ENCODE data around the gene TLX1. TPM values are rescaled to one million over a fixed set of nuclear protein-coding genes. Genes with fewer than 3 reads are reported as not detected.

Gene TLX1
- total and polyA plus RNA-seq, 2 experiments from 2014 or later: 0.68 TPM; not detected in 1

DNA sequence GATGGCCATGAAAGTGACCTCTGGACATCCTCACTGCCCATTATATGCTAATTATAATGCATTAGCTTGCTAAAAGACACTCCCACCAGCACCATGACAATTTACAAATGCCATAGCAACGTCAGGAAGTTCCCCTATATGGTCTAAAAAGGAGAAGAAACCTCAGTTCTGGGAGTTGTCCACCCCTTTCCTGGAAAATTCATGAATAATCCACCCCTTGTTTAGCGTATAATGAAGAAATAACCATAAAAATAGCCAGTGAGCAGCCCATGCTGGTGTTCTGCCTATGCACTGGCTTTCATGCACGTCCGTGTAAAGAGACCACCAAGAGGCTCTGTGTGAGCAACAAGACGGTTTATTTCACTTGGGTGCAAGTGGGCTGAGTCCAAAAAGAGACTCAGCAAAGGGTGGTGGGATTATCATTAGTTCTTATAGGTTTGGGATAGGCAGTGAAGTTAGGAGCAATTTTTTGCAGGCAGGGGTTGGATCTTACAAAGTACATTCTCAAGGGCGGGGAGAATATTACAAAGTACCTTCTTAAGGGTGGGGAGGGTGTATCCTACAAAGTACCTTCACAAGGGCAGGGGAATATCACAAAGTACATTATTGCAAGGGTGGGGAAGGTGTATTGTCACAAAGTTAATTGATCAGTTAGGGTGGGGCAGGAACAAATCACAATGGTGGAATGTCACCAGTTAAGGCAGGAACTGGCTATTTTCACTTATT, 52.5 kb downstream of the TLX1 start:
- Histone ChIP-seq H3K27me3 (peaks cover 8% of the 10 kb centered on the region), H3K9me2 (replicated peaks; ENCODE audit: insufficient read depth) (no peaks in the 10 kb centered on the region), H3K4me3 (no peak overlapping the region), H3K79me2 (no peaks in the 10 kb centered on the region), H3K27ac (no peak overlapping the region), H3K4me2 (no peak overlapping the region), H3K36me3 (replicated peaks; ENCODE audit: insufficient read depth, low read depth) (no peaks in the 10 kb centered on the region), H4K20me1 (ENCODE audit: insufficient read depth, poor library complexity, severe bottlenecking) (no peaks in the 10 kb centered on the region), H3K4me1 (ENCODE audit: insufficient read depth) (no peaks in the 10 kb centered on the region), H2AFZ (no peak overlapping the region), H3K9me3 (ENCODE audit: low read depth) (no peaks in the 10 kb centered on the region)
- no peak for DNase-seq (ENCODE audit: low spot score)
- TF ChIP-seq EZH2phosphoT487 (IDR thresholded peaks at IDR 0.05; ENCODE audit: low read depth, severe bottlenecking, unreplicated experiment): no peak
- TF ChIP-seq CTCF (IDR thresholded peaks at IDR 0.05; ENCODE audit: poor library complexity): no peak
- no peak for TF ChIP-seq EZH2 (IDR thresholded peaks at IDR 0.05; ENCODE audit: borderline replicate concordance)
- WGBS (ENCODE audit: low lambda C conversion rate, missing lambda C conversion rate): 83% methylated on average over 6 of the region's 6 CpGs

Other genes with a start within 250 kb of the TLX1 start
- 23.5 and 28.9 TPM in 2 replicates for gene SLF2, start 218.3 kb upstream of the TLX1 start, total RNA-seq
- gene SLF2, start 218.3 kb upstream of the TLX1 start, polyA plus RNA-seq: 11.7 and 20.1 TPM in 2 replicates
- 48.6 and 54.8 TPM in 2 replicates for gene SEMA4G, start 161.8 kb upstream of the TLX1 start, total RNA-seq
- 28.6 and 38.9 TPM in 2 replicates for gene SEMA4G, start 161.8 kb upstream of the TLX1 start, polyA plus RNA-seq
- 60.1 and 65.9 TPM in 2 replicates for gene MRPL43, start 143.8 kb upstream of the TLX1 start, total RNA-seq
- gene MRPL43, start 143.8 kb upstream of the TLX1 start, polyA plus RNA-seq: 111 and 112 TPM in 2 replicates
- gene TWNK, start 143.8 kb upstream of the TLX1 start, total RNA-seq: 3.2 and 5.0 TPM in 2 replicates
- 4.0 and 5.1 TPM in 2 replicates for gene TWNK, start 143.8 kb upstream of the TLX1 start, polyA plus RNA-seq
- gene LZTS2, start 131.5 kb upstream of the TLX1 start, total RNA-seq: 62.9 and 73.6 TPM in 2 replicates
- gene LZTS2, start 131.5 kb upstream of the TLX1 start, polyA plus RNA-seq: 88.5 and 90.7 TPM in 2 replicates
- gene PDZD7, start 100.2 kb upstream of the TLX1 start, total RNA-seq: 2.5 and 6.0 TPM in 2 replicates
- 8.4 and 10.5 TPM in 2 replicates for gene PDZD7, start 100.2 kb upstream of the TLX1 start, polyA plus RNA-seq
- 92.4 and 102 TPM in 2 replicates for gene SFXN3, start 100.1 kb upstream of the TLX1 start, total RNA-seq
- 93.6 and 126 TPM in 2 replicates for gene SFXN3, start 100.1 kb upstream of the TLX1 start, polyA plus RNA-seq
- gene KAZALD1, start 69.3 kb upstream of the TLX1 start, total RNA-seq: 31.9 and 34.8 TPM in 2 replicates
- gene KAZALD1, start 69.3 kb upstream of the TLX1 start, polyA plus RNA-seq: 18.2 and 19.5 TPM in 2 replicates
- not detected in 2 replicates for gene LBX1, start 98.2 kb downstream of the TLX1 start, total RNA-seq
- 0.33 TPM in 1 of 2 replicates, not detected in the other for gene LBX1, start 98.2 kb downstream of the TLX1 start, polyA plus RNA-seq
- 24.3 and 25.9 TPM in 2 replicates for gene BTRC, start 222.9 kb downstream of the TLX1 start, total RNA-seq
- gene BTRC, start 222.9 kb downstream of the TLX1 start, polyA plus RNA-seq: 14.5 and 15.9 TPM in 2 replicates